GM20431 (cell line): ENCODE data around the gene PAM.

Source experiments
- in situ Hi-C: fragments of 300-500 bp; cut with MseI, MboI; formaldehyde crosslinking; loops from one replicate; pipeline ENCODE4 v1.15.0; 2020; ENCODE audit warnings: low sequenced_read_pairs; ENCODE audit not compliant: unreplicated experiment

Gene PAM

DNA sequence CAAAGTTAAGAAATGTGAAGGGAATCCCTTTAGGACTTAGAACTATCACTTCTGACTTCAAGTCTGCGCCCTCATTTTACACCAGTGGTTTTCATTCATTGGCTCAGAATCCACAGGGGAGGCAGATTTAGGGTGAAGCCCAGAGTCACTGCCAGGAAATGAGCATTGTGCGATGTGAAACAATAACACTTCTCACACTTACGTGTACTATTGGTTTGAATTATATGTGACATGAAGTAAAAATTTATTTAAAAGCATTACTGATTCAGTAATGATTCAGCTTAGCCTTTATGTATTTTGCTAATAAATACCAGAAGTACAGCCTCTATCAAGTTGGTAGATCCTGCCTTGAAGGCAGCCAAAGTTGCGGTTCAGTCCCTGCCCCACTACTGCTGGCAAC, 98.6 kb downstream of the PAM start:
- in situ Hi-C loops = no loop called here

DNA sequence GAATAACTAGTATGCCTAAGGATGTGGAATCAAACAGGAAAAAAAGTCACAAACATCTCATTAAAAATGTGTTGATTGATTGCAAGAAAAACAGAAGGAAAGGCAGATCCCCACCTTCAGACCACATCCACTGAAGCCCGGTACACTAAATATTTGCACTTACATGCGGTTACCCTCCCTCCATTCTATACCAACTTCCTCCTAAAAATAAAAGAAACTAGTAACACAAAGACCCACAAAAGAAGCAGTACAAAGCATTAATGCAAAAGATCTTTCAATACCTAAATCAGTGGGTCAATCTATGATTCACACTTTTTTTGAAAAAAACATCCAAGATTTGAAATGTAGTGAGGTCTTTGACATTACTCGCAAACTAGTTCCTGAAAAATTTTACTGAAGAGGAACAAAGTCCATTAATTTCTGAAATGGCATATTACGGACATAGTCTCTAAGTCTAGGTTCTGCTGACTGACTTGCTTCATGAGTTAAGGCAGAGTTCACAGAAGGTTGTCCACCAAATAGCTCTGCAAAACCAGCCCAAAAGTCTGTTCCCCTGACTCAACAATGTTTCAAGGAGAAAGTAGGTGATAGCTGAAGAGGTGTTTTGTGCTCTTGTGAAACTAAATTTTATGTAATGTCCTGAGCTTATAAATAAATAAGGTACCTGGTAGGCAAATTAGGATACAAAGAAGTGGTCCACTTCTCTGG, 100.7 kb downstream of the PAM start:
- in situ Hi-C loops = no loop called here

DNA sequence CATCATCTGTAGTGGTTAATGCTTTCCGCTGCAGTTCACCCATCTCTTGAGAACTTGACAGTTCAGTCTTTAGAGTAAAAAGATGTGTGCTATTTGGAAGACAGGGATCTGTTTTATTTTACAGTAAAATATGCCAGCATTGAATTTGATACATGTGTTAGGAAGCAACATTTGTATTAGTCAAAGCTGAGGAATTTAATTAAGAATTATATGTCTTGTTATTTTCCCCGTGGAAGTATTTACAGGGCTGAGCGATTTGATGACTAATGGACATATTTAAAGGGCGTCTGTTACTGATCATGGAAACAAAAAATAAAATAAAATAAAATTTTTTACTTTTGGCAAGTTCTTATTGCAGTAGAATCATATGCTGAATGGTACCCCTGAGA, 101.3 kb downstream of the PAM start:
- in situ Hi-C loops = no loop called here

DNA sequence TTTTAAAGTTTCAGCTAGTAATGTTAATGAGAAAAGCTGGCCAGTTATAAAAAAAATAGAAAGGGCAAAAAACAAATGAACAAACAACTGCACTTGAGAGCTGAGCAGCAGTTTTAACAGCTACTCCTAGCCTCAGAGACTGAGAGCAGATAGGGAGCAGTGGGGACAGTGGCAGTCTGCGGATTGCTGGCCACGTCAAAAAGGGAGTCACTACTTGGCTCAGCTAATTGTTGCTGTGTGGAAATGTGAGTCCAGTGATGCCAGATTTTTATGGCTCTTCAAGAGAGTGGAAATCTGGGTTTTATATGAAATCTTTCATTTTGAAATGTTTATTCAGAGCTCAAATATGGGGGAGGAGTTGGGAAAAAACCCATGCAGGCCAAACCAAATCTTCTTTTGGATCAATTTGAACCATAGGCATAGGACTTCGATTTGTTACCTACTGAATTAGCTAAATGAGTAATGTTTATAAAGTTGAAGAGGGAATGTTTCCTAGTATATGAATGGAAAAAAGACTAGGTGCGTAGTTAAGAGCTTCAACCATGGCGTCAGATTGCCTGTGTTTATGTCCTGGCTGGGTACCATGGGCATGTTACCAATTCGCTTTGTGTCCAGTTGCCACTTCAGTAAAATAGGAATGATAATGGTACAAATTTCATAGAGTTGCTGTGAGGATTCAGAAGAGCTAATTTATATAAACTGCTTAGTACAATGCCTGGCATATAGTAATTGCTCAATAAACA, 102.1 kb downstream of the PAM start:
- in situ Hi-C loops = no loop called here

DNA sequence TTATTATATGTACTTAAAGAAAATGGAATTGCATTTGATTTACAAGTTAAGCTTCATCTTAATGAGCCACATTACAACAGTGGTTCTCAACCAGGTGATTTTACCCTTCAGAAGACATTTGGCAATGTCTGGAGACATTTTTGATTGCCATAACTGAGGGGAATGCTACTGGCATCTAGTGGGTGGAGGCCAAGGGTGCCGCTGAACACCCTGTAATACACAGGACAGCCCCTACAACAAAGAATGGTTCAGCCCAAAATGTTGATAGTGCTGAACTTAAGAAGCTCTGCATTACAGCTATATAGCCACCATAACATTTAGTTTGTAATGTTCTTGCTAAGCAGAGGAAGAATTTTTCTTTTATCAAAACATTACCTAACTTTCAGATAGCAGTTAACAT, 103.1 kb downstream of the PAM start:
- in situ Hi-C loops = no loop called here

DNA sequence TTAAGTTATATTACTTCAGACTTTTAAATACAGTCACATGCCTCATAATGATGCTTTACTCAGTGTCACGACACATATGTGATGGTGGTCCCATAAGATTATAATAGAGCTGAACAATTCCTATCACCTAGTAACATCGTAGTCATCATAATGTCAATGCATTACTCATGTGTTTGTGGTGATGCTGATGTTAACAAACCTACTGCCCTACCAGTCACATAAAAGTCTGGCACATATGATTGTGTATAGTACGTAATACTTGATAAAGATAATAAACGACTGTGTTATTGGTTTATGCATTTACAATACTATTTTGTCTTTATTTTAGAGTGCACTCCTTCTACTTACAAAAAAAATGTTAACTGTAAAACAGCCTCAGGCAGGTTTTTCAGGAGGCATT, 103.7 kb downstream of the PAM start:
- in situ Hi-C loops = no loop called here

GRCh38 chr5:102860035-102860434, 104.9 kb downstream of the PAM start:
- in situ Hi-C loops = no loop called here

- in situ Hi-C loops = no loop called here
Observed at GRCh38 chr5:102863058-102863457, 108.0 kb downstream of the PAM start.

GRCh38 chr5:102863764-102864560, 108.9 kb downstream of the PAM start:
- in situ Hi-C loops = no loop called here

GRCh38 chr5:102865171-102865509, 110.0 kb downstream of the PAM start:
- in situ Hi-C loops = no loop called here

- in situ Hi-C loops = no loop called here
Observed at GRCh38 chr5:102865510-102866236, 110.6 kb downstream of the PAM start.

GRCh38 chr5:102866237-102866600, 111.1 kb downstream of the PAM start:
- in situ Hi-C loops = no loop called here

GRCh38 chr5:102867992-102868662, 113.0 kb downstream of the PAM start:
- in situ Hi-C loops = no loop called here

DNA sequence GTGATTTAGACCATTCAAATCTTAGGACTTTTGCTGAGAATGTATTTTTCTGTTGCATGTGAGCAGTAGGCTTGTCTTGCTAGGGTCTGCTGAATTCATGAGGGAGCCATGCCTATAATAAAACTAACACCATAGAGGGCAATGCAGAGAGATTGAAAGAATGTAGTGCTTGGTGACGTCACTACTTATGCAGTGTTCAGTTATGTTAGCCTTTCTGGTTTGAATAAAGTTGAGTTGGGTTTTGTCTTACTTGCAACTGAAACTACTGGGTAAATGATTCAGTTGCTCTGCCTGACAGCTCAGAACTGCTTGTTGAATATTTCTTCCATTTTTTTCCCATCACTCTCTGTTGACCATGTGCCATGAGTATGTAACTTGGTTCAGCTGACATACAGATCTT, 114.1 kb downstream of the PAM start:
- in situ Hi-C loops = no loop called here

- in situ Hi-C loops = no loop called here
Observed at GRCh38 chr5:102873379-102873932, 118.4 kb downstream of the PAM start.

DNA sequence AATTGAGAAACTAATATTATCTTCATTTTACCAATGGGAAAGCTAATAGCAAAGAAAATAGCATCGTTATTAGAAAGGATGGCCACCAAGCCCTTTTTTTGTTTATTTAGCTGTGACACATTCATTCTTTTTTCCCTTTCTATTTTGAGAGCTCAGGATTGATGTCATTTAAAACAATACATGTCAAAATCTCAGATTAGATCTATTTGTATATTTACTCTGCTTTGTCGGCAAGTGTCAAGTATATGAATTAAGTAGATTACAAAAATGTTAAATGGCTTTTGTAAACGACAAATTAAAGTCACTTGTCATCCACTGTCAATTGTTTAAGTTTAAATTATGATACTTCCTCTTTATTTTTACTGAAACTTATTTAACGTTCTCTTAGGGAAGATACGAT, 118.9 kb downstream of the PAM start:
- in situ Hi-C loops = no loop called here

DNA sequence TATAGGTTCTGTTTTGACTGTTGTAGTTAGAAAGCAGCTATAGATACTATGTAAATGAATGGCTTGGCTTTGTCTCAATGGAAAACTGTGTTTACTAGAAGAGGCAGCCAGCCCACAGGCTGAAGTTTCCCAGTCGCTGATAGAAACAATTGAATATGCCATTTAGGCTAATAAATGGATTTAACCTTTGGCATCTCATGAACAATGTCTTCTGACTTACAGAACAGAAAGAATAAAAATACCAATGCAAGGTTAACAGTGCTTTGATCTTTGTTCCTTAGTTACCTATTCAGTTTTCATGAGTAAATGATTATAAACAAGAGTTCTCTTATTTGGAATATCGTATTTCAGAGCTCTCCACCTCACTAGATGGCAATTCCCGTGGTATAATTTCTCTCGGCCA, 120.6 kb downstream of the PAM start:
- in situ Hi-C loops = no loop called here

GRCh38 chr5:102876610-102877009, 121.5 kb downstream of the PAM start:
- in situ Hi-C loops = no loop called here

DNA sequence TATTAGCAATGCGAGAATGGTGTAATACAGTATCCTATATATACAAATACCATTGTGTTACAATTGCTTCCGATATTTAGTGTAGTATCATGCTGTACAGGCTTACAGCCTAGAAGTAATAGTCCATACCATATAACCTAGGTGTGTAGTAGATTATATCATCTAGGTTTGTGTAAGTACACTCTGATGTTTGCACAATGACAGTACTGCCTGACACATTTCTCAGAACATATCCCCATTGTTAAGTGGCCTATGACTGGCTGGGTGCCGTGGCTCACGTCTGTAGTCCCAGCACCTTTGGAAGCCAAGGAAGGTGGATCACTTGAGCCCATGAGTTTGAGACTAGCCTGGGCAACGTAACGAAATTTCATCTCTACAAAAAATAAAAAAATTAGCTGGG, 124.6 kb downstream of the PAM start:
- in situ Hi-C loops = no loop called here

GRCh38 chr5:102886586-102886985, 131.5 kb downstream of the PAM start:
- in situ Hi-C loops = no loop called here
